GM23248 (cell line): ENCODE results near the gene PRKAR1B.

Experiments used
- EZH2 ChIP-seq: fragments of 200-600 bp; sonication (generic); IDR thresholded peaks from 2 replicates; pipeline ENCODE4 v1.6.1; 2018; ENCODE audit warnings: antibody characterized with exemption, mild to moderate bottlenecking; ENCODE audit not compliant: insufficient read depth, poor library complexity, severe bottlenecking
- EZH2phosphoT487 ChIP-seq: fragments of 200-600 bp; sonication (generic); IDR thresholded peaks from 2 replicates; pipeline ENCODE4 v1.6.1; 2018; ENCODE audit warnings: antibody characterized with exemption, moderate library complexity, mild to moderate bottlenecking, low read depth; ENCODE audit not compliant: insufficient read depth

DNA sequence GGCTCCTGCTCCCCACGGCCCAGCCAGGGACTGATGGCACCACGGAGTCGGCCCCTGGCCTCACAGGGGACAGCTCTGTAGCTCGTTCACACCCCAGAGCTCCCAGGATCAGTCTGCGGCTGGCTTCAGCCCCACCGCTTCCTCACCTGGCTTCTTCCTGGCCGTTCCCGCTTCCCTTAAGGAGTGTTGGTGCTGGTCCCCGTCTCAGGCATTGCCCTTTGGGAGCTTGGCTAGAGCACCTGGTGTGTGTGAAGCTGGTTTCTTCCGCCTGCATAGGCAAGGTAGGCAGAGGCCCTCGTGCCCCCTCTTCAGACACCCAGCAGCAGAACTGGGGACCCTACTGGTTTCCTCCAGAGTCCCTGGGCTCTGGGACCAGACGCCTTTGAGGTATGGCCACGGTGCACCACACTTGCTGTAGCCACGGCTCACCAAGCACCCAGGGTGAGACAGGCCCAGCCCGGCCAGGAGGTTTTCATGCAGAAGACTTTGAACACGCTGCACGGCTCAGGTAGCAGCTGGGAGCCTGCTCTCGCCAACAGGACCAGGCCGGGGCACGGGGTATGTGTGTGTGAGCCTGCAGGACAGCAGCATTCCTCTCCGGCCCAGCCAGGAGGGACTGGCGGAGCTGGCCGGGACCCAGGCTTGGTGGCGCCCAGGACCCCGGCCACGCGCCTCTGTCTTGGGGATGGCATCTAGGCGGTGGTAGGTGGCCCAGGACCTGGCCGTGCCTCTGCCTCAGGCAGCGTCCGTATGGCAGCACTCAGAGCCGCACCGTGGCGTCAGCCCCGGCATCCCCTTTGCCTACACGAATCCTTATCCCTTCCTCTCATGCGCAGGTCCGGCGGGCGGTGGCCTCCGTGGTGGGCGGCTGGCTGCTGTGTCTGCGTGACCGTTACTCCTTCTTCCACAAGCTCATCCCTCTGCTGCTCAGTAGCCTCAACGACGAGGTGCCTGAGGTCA lies 13.2 kb upstream of the PRKAR1B start:
- TF ChIP-seq EZH2 (no peak), EZH2phosphoT487 (no peak)
